Retinal pigment epithelial cell (primary cell): ENCODE measurements around the gene RCAN2.

ENCODE experiments used
- DNase-seq: peaks from one replicate; pipeline ENCODE4 v3.0.0-alpha.2; 2010; ENCODE audit warnings: low read depth
- H3K4me3 ChIP-seq: 2 replicates; pipeline ENCODE4 v1.5.1; 2011; ENCODE audit warnings: mild to moderate bottlenecking, low read length, control low read depth, moderate library complexity
- CTCF ChIP-seq: conservative IDR thresholded peaks from 2 replicates; pipeline ENCODE4 v1.5.1; 2011; ENCODE audit warnings: low read depth, low read length, control low read depth, inconsistent platforms

RCAN2 gene

GRCh38 chr6:46190889-46191288, 300.4 kb downstream of the RCAN2 start:
- H3K4me3 ChIP-seq: no peak overlapping the region
- TF ChIP-seq CTCF: no peak
- no peak for DNase-seq

- H3K4me3 ChIP-seq: no peak overlapping the region
- no peak for TF ChIP-seq CTCF
- no peak for DNase-seq
Measured at GRCh38 chr6:46189726-46190125, 301.5 kb downstream of the RCAN2 start.

GRCh38 chr6:46186583-46186982, 304.7 kb downstream of the RCAN2 start:
- no peak for DNase-seq
- H3K4me3 ChIP-seq: no peak overlapping the region
- no peak for TF ChIP-seq CTCF

GRCh38 chr6:46184114-46184513, 307.1 kb downstream of the RCAN2 start:
- DNase-seq: peak; percentile 83
- H3K4me3 ChIP-seq: no peak overlapping the region
- TF ChIP-seq CTCF: peak; percentile 35

- no peak for DNase-seq
- no peak overlapping the region for H3K4me3 ChIP-seq
- no peak for TF ChIP-seq CTCF
Measured at GRCh38 chr6:46175976-46176375, 315.3 kb downstream of the RCAN2 start.

GRCh38 chr6:46175446-46175845, 315.8 kb downstream of the RCAN2 start:
- no peak for DNase-seq
- no peak overlapping the region for H3K4me3 ChIP-seq
- TF ChIP-seq CTCF: no peak

GRCh38 chr6:46174904-46175303, 316.3 kb downstream of the RCAN2 start:
- no peak for TF ChIP-seq CTCF
- no peak overlapping the region for H3K4me3 ChIP-seq
- no peak for DNase-seq
